H1 (cell line): Measurements from ENCODE around the gene CHST3. TPM values are rescaled to one million over a fixed set of nuclear protein-coding genes. Genes with fewer than 3 reads are reported as not detected.

ENCODE experiments used
- CTCF ChIA-PET: fragments of 300-600 bp; sonication (Branson Sonifier 250); formaldehyde crosslinking; loops from one replicate; lab custom pipeline; 2021; ENCODE audit not compliant: partially characterized antibody; lab: Charles Lee
- POLR2A ChIA-PET: fragments of 300-600 bp; sonication (Branson Sonifier 250); formaldehyde crosslinking; loops from one replicate; lab custom pipeline; 2021; ENCODE audit warnings: inconsistent platforms; ENCODE audit not compliant: partially characterized antibody; lab: Charles Lee
- DNase-seq, 2 experiments: peaks; one replicate each; pipeline versions ENCODE4 v3.0.0 to v3.0.0-alpha.2; 2010 to 2022; ENCODE audit warnings: low spot score in 2 of 2, low read depth in 1 of 2, mixed read lengths in 1 of 2
- FAIRE-seq: peaks from 2 replicates; lab custom pipeline; 2011; peaks lifted over from hg19 to GRCh38; lab: Jason Lieb, UNC
- H2AFZ ChIP-seq: 2 replicates; pipeline ENCODE4 v1.8.1; 2012; ENCODE audit warnings: low read length, inconsistent platforms
- H2AK5ac ChIP-seq: 2 replicates; pipeline ENCODE4 v1.6.1; 2013; ENCODE audit warnings: low read depth, low read length
- H2BK120ac ChIP-seq: replicated peaks from 2 replicates; pipeline ENCODE3; 2013; ENCODE audit warnings: low read depth, low read length, inconsistent platforms
- H2BK12ac ChIP-seq: 2 replicates; pipeline ENCODE4 v1.6.1; 2013; ENCODE audit warnings: low read depth, low read length
- H2BK15ac ChIP-seq: 2 replicates; pipeline ENCODE4 v1.6.1; 2013; ENCODE audit warnings: low read length
- H2BK20ac ChIP-seq: 2 replicates; pipeline ENCODE4 v1.6.1; 2013; ENCODE audit warnings: low read length
- H2BK5ac ChIP-seq: 2 replicates; pipeline ENCODE4 v1.6.1; 2013; ENCODE audit warnings: low read depth, low read length
- H3K14ac ChIP-seq: 2 replicates; pipeline ENCODE4 v1.6.1; 2013; ENCODE audit warnings: inconsistent platforms; ENCODE audit not compliant: insufficient read length
- H3K18ac ChIP-seq: 2 replicates; pipeline ENCODE4 v1.6.1; 2013; ENCODE audit warnings: low read length; ENCODE audit errors: extremely low read depth
- H3K23ac ChIP-seq: 2 replicates; pipeline ENCODE4 v1.6.1; 2013; ENCODE audit warnings: inconsistent platforms; ENCODE audit not compliant: insufficient read length
- H3K23me2 ChIP-seq: 2 replicates; pipeline ENCODE4 v1.6.1; 2013; ENCODE audit warnings: low read depth, low read length
- H3K27ac ChIP-seq: 2 replicates; pipeline ENCODE4 v1.6.1; 2011; ENCODE audit warnings: low read depth, low read length, inconsistent platforms
- H3K27me3 ChIP-seq, 4 experiments: replicated peaks in 1 of 4; 1 replicate in 1 of 4; 2 replicates in 3 of 4; pipeline versions ENCODE4 v1.6.1 to v1.8.1; 2011 to 2013; ENCODE audit warnings: low read length in 3 of 4, mild to moderate bottlenecking in 3 of 4, inconsistent platforms in 2 of 4, mixed read lengths in 2 of 4, moderate library complexity in 1 of 4; ENCODE audit not compliant: control insufficient read depth in 3 of 4, insufficient read depth in 3 of 4; ENCODE audit errors: extremely low read depth in 1 of 4
- H3K36me3 ChIP-seq, 4 experiments: 2 replicates each; pipeline versions ENCODE4 v1.6.1 to v1.8.1; 2011 to 2013; ENCODE audit warnings: mild to moderate bottlenecking in 4 of 4, low read length in 3 of 4, moderate library complexity in 2 of 4, control low read depth in 1 of 4, inconsistent platforms in 1 of 4; ENCODE audit not compliant: insufficient read depth in 4 of 4, control insufficient read depth in 2 of 4
- H3K4ac ChIP-seq: replicated peaks from 2 replicates; pipeline ENCODE3; 2013; ENCODE audit warnings: low read length, low read depth, mixed read lengths, inconsistent platforms; ENCODE audit not compliant: insufficient read length
- H3K4me1 ChIP-seq, 4 experiments: replicated peaks in 1 of 4; 1 replicate in 1 of 4; 2 replicates in 3 of 4; pipeline versions ENCODE4 v1.6.1 to v1.8.1; 2011 to 2013; ENCODE audit warnings: low read length in 3 of 4, inconsistent platforms in 2 of 4, mixed read lengths in 1 of 4; ENCODE audit not compliant: insufficient read depth in 4 of 4, control insufficient read depth in 3 of 4
- H3K4me2 ChIP-seq, 2 experiments: 2 replicates each; pipeline versions ENCODE4 v1.6.1 to v1.8.1; 2011 to 2013; ENCODE audit warnings: low read depth in 2 of 2, low read length in 2 of 2, control low read depth in 1 of 2, inconsistent platforms in 1 of 2, mild to moderate bottlenecking in 1 of 2; ENCODE audit not compliant: insufficient read depth in 1 of 2
- H3K4me3 ChIP-seq, 4 experiments: fragments of 200-600, 300-600 bp in 1 of 4; sonication (generic), shearing (Covaris generic), sonication (Bioruptor Twin) in 1 of 4; 2 replicates each; pipeline versions ENCODE4 v1.5.1 to v1.8.1; 2011 to 2016; ENCODE audit warnings: low read length in 4 of 4, low read depth in 3 of 4, control low read depth in 2 of 4, inconsistent platforms in 2 of 4, mild to moderate bottlenecking in 2 of 4, mixed read lengths in 1 of 4, moderate library complexity in 1 of 4; ENCODE audit not compliant: insufficient read depth in 2 of 4; ENCODE audit errors: extremely low read depth in 1 of 4
- H3K56ac ChIP-seq: replicated peaks from 2 replicates; pipeline ENCODE3; 2013; ENCODE audit warnings: low read depth, mild to moderate bottlenecking, mixed read lengths, low read length, inconsistent platforms; ENCODE audit not compliant: insufficient read length
- H3K79me1 ChIP-seq: 2 replicates; pipeline ENCODE4 v1.6.1; 2013; ENCODE audit warnings: low read depth, low read length, control low read depth
- H3K79me2 ChIP-seq, 2 experiments: 2 replicates each; pipeline versions ENCODE4 v1.6.1 to v1.8.1; 2012 to 2013; ENCODE audit warnings: low read length in 2 of 2, mild to moderate bottlenecking in 2 of 2, inconsistent platforms in 1 of 2; ENCODE audit not compliant: insufficient read depth in 2 of 2, control insufficient read depth in 1 of 2
- H3K9ac ChIP-seq, 4 experiments: replicated peaks in 1 of 4; 1 replicate in 1 of 4; 2 replicates in 3 of 4; pipeline versions ENCODE4 v1.6.1 to v1.8.1; 2011 to 2013; ENCODE audit warnings: low read depth in 3 of 4, low read length in 3 of 4, control low read depth in 2 of 4, mild to moderate bottlenecking in 2 of 4, moderate library complexity in 2 of 4, inconsistent platforms in 1 of 4; ENCODE audit errors: extremely low read depth in 1 of 4
- H3K9me3 ChIP-seq, 2 experiments: 2 replicates each; pipeline versions ENCODE4 v1.6.1 to v1.8.1; 2012 to 2013; ENCODE audit warnings: mild to moderate bottlenecking in 2 of 2, moderate library complexity in 2 of 2, control low read depth in 1 of 2, inconsistent platforms in 1 of 2, low read depth in 1 of 2, low read length in 1 of 2, mixed read lengths in 1 of 2; ENCODE audit not compliant: insufficient read depth in 2 of 2
- H4K20me1 ChIP-seq, 2 experiments: replicated peaks in 1 of 2; 2 replicates each; pipeline versions ENCODE3 to v1.8.1; 2011 to 2013; ENCODE audit warnings: inconsistent platforms in 2 of 2, low read length in 2 of 2, mild to moderate bottlenecking in 1 of 2; ENCODE audit not compliant: insufficient read depth in 2 of 2, control insufficient read depth in 1 of 2
- H4K5ac ChIP-seq: 2 replicates; pipeline ENCODE4 v1.6.1; 2013; ENCODE audit warnings: low read length, low read depth, mixed read lengths, inconsistent platforms; ENCODE audit not compliant: insufficient read length
- H4K8ac ChIP-seq: 2 replicates; pipeline ENCODE4 v1.8.0; 2013; ENCODE audit warnings: mild to moderate bottlenecking, moderate library complexity, low read length, inconsistent platforms; ENCODE audit not compliant: insufficient read depth; ENCODE audit errors: extremely low read depth
- H4K91ac ChIP-seq: replicated peaks from 2 replicates; pipeline ENCODE3; 2013; ENCODE audit warnings: low read length, mixed read lengths, inconsistent platforms; ENCODE audit not compliant: insufficient read length
- BACH1 ChIP-seq: IDR thresholded peaks from 2 replicates; pipeline ENCODE4 v1.6.1; 2012; ENCODE audit warnings: low read length, improper control_type of control experiment
- CHD2 ChIP-seq: IDR thresholded peaks from 2 replicates; pipeline ENCODE4 v1.6.1; 2012; ENCODE audit warnings: low read length, improper control_type of control experiment
- HDAC6 ChIP-seq: IDR thresholded peaks from one replicate; pipeline ENCODE4 v1.7.1; 2012; ENCODE audit warnings: low read depth, mild to moderate bottlenecking, inconsistent platforms, low read length, moderate library complexity
- TBP ChIP-seq: IDR thresholded peaks from 2 replicates; pipeline ENCODE4 v1.6.1; 2011; ENCODE audit warnings: low read depth, low read length, improper control_type of control experiment
- USF2 ChIP-seq: IDR thresholded peaks from 2 replicates; pipeline ENCODE4 v1.6.1; 2011; ENCODE audit warnings: low read length, improper control_type of control experiment
- WGBS, 2 experiments: shearing (Covaris generic) in 1 of 2; methylation state at CpG; one replicate each; pipeline versions ENCODE4 v1.1.6 to v1.1.7; 2013 to 2015; ENCODE audit warnings: low lambda C conversion rate in 2 of 2, mixed read lengths in 2 of 2, inconsistent platforms in 1 of 2, low coverage in 1 of 2, missing lambda C conversion rate in 1 of 2; ENCODE audit not compliant: insufficient replicate concordance in 2 of 2, insufficient coverage in 1 of 2, insufficient read length in 1 of 2; ENCODE audit errors: extremely low coverage in 1 of 2, missing lambda C conversion rate in 1 of 2; 5-methylcytosine and 5-hydroxymethylcytosine counted together
- polyA plus RNA-seq, 7 experiments: library from polyadenylated mRNA; depleted of rRNA in 3 of 7; stranded (reverse) in 5 of 7; unstranded in 2 of 7; fragments of >200 nt in 5 of 7; fragments of 200-250 nt in 2 of 7; gene quantifications; 1 replicate in 5 of 7; 2 replicates in 1 of 7; 4 replicates in 1 of 7; pipeline versions ENCODE4 v1.2.1 to v1.2.3, GENCODE V29; 2011 to 2013; ENCODE audit warnings: missing spikeins in 2 of 7, mixed read lengths in 2 of 7
- total RNA-seq: library from RNA; stranded (reverse); fragmentation: NEBNext Ultra II Directional; extraction: Animal tissue kit (Norgen Biotek cat#: 25700); gene quantifications from 2 replicates; pipeline ENCODE4 v1.2.1, GENCODE V29; 2021

CHST3 gene
- total and polyA plus RNA-seq, 2 of the 8 experiments (the other 6 are each of a cell fraction or from before 2014, with no cell fraction given): 2.0 to 5.8 TPM

GRCh38 chr10:72009051-72009424 is 44.8 kb downstream of the CHST3 start:
- no peak for DNase-seq
- TF ChIP-seq USF2 (no peak), BACH1 (no peak), HDAC6 (no peak), CHD2 (no peak), TBP (no peak)
- H3K4ac ChIP-seq: no peak overlapping the region
- no peak overlapping the region for H4K91ac ChIP-seq
- 78% methylated on average over 9 of the region's 9 CpGs; no CpG with 5 or more reads in 1 of the 2 experiments for WGBS, 2 experiments
- no peak overlapping the region for H3K56ac ChIP-seq
- H3K9me3 ChIP-seq: no peaks in the 10 kb centered on the region
- no peaks in the 10 kb centered on the region for H4K20me1 ChIP-seq
- 0 out of 2 replicates have a peak overlapping the region, but pooled peaks have one; percentile 68 for H2BK5ac ChIP-seq
- no peak overlapping the region for H2BK20ac ChIP-seq
- no peak overlapping the region for H2BK12ac ChIP-seq
- H3K4me2 ChIP-seq: no peak overlapping the region
- no peak overlapping the region for H3K9ac ChIP-seq
- H3K27me3 ChIP-seq: no peaks in the 10 kb centered on the region
- no peak overlapping the region for H2BK15ac ChIP-seq
- no peaks in the 10 kb centered on the region for H3K23me2 ChIP-seq
- H3K79me2 ChIP-seq: no peaks in the 10 kb centered on the region
- H3K23ac ChIP-seq: no peak overlapping the region
- no peak overlapping the region for H2AK5ac ChIP-seq
- FAIRE-seq: no peak
- H3K27ac ChIP-seq: no peak overlapping the region
- H3K14ac ChIP-seq: no peak overlapping the region
- H4K8ac ChIP-seq: no peak overlapping the region
- H3K4me3 ChIP-seq: no peak overlapping the region
- H3K79me1 ChIP-seq: no peaks in the 10 kb centered on the region
- ChIA-PET POLR2A (interaction anchor here (1.0 kb wide), 1 partner anchor 81 kb away, joined by 3 read pairs; no protein-coding TSS in a partner anchor), CTCF (interaction anchor here (0.8 to 2.4 kb wide), 2 partner anchors 10 to 39 kb away, joined by 3 to 7 read pairs; no protein-coding TSS in a partner anchor)
- H3K36me3 ChIP-seq: peaks cover 0 to 5% (median 0%) of the 10 kb centered on the region in 4 experiments; a peak in 2 of 8 replicates
- H4K5ac ChIP-seq: no peak overlapping the region
- no peak overlapping the region for H2AFZ ChIP-seq
- H3K4me1 ChIP-seq: no peaks in the 10 kb centered on the region; a peak in 1 of 7 replicates
- no peak overlapping the region for H2BK120ac ChIP-seq
- no peak overlapping the region for H3K18ac ChIP-seq
